Measurements from ENCODE around the gene ORAI3. TPM values are rescaled to one million over a fixed set of nuclear protein-coding genes. Genes with fewer than 3 reads are reported as not detected.

The ORAI3 gene
- total RNA-seq, 4 donors from 2014 or later = 25.7 to 41.0 (median 32.7) TPM

DNA sequence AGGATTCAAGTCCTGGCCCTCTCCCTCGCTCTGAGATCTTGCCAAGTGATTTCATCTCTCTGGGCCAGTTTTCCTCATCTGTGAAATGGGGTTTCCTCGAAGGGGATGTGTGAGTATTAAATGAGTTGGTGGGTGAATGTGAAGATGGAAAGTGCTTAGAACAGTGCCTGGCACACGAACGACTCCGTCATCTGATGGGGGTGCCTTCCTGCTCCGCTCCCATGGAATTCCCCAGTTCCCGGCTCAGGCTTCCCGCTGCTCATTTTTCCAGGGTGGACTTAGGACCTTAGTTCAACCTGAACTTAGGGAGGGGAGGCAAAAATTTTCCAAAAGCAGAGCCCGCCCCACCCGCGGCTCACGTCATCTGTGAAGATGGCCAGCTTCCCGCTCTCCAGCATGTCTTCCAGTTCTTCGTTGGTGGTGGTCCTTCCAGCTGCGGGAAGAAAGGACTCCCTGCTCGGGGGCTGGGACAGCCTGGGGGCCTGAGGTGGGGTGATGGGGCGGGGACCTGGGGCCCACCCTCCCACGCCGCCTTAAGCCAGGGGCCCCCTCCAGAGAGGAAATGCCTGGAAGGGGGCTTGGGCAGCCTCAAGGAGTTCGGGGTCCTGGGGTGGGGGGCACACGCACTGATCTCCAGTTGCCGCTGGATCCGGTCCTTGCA lies 47.6 kb downstream of the ORAI3 start:
- no peaks in the 10 kb centered on the region for H3K9me3 ChIP-seq
- H3K4me1 ChIP-seq = peaks cover 36% of the 10 kb centered on the region
- no peaks in the 10 kb centered on the region for H3K36me3 ChIP-seq
- H3K4me3 ChIP-seq = peak overlapping the region; percentile 50
- WGBS = 12% methylated on average over 17 of the region's 23 CpGs
- TF ChIP-seq EP300 (IDR thresholded peaks at IDR 0.05) = no peak
- no peak for TF ChIP-seq POLR2AphosphoS5 (IDR thresholded peaks at IDR 0.05)
- TF ChIP-seq, protein P1, sequence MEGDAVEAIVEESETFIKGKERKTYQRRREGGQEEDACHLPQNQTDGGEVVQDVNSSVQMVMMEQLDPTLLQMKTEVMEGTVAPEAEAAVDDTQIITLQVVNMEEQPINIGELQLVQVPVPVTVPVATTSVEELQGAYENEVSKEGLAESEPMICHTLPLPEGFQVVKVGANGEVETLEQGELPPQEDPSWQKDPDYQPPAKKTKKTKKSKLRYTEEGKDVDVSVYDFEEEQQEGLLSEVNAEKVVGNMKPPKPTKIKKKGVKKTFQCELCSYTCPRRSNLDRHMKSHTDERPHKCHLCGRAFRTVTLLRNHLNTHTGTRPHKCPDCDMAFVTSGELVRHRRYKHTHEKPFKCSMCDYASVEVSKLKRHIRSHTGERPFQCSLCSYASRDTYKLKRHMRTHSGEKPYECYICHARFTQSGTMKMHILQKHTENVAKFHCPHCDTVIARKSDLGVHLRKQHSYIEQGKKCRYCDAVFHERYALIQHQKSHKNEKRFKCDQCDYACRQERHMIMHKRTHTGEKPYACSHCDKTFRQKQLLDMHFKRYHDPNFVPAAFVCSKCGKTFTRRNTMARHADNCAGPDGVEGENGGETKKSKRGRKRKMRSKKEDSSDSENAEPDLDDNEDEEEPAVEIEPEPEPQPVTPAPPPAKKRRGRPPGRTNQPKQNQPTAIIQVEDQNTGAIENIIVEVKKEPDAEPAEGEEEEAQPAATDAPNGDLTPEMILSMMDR (IDR thresholded peaks at IDR 0.05) = no peak
- TF ChIP-seq POLR2A (IDR thresholded peaks at IDR 0.05) = no peak
- no peaks in the 10 kb centered on the region for H3K27me3 ChIP-seq
- no peak for DNase-seq (ENCODE audit: low spot score in 2 of 2)
- H3K27ac ChIP-seq = peak overlapping the region; percentile 73

DNA sequence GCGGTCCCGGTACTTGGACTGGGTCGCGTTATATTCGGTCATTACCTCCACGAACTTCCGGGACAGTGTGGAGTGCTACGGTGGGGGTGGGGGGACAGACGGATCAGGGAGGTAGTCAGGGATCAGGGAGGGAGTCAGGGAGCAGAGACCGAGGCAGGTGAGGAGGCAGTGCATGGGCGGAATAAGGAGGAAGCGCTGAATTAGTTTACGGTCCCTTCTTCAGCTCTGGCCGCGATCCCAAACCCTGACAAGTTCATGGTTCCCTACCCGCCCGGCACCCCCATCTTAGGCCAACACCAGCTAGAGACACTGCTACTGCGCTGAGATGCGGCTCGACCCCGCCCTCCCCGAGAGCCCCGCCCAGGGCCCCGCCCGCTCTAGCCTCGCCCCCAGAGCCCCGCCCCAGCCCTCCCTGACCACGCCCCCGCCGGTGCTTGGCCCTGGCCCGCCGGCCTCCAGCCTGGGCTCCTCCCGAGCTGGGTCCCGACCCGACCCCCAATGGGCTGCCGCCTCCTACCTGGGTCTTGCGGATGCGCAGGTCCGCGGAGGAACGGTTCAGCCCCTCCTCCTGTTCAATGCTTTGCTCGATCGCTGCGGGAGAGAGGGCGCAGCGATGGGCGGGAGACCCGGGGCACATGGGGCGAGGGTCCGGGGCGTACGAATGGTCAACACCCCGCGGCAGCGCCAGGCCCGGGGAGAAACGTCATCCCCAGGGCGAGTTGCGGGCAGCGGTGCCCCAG lies 48.3 kb downstream of the ORAI3 start:
- no peaks in the 10 kb centered on the region for H3K9me3 ChIP-seq
- H3K36me3 ChIP-seq = no peaks in the 10 kb centered on the region
- peak overlapping the region; percentile 73 for H3K27ac ChIP-seq
- DNase-seq (ENCODE audit: low spot score in 2 of 2) = peak; percentile 92 to 93
- peaks cover 43% of the 10 kb centered on the region for H3K4me1 ChIP-seq
- TF ChIP-seq POLR2AphosphoS5 (IDR thresholded peaks at IDR 0.05) (no peak), POLR2A (IDR thresholded peaks at IDR 0.05) (peak in 1 of 2 donors; percentile 50), EP300 (IDR thresholded peaks at IDR 0.05) (no peak)
- TF ChIP-seq, protein P1 (IDR thresholded peaks at IDR 0.05) = no peak
- WGBS = 3% methylated on average over 21 of the region's 60 CpGs
- no peaks in the 10 kb centered on the region for H3K27me3 ChIP-seq
- H3K4me3 ChIP-seq = peak overlapping the region; percentile 50

DNA sequence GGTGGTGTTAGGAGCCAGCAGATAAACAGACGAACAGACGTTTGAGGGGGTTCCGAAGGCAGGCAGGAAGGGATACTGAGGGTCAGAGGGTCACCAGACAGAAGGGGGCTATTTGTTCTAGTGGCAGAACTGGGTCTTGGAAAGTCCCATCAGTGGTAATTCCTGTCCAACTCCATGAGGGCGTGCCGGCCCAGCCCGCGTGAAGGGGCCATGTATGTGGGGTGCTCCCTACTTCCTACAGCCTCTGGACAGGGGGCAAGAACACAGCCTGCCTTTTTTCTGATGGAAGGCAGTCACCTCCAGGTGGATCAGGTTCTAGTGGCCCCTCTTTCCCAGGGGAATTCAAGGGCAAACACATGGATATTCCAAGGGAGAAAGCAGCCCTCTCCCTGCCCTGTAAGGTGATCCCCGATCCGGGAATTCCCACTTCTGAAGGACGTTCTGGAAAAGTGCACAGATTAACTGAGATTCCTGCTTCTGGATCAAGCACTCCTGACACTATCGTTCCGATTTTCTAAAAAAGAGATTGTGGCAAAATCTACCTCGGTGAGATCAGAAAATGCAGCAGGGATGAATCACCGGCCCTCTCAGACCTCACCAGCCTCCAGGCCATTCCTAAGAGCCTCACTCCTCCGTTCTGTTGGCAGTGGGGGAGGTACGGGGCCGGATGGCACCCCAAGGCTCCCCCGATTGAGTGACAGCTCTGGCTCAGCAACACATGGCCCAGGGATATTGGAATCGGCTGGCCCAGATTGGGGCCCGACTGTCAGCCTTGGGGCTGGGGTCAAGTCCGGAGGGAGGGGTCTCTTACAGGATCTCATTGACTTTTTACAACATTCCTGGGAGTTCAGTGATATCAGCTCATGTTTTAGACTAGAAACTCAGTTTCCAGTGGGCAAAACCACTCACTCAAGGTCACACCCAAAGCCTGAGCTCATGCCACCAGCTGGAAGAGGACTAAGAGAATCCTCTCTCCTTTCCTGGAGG lies 49.1 kb downstream of the ORAI3 start:
- 32% methylated on average over 16 of the region's 21 CpGs for WGBS
- DNase-seq (ENCODE audit: low spot score in 2 of 2) = no peak
- TF ChIP-seq POLR2A (IDR thresholded peaks at IDR 0.05) (no peak), POLR2AphosphoS5 (IDR thresholded peaks at IDR 0.05) (no peak), EP300 (IDR thresholded peaks at IDR 0.05) (no peak)
- TF ChIP-seq, protein P1 (IDR thresholded peaks at IDR 0.05) = no peak
- Histone ChIP-seq H3K9me3 (no peaks in the 10 kb centered on the region), H3K27ac (peak overlapping the region; percentile 73), H3K4me1 (peaks cover 50% of the 10 kb centered on the region), H3K4me3 (peak overlapping the region; percentile 50), H3K36me3 (no peaks in the 10 kb centered on the region), H3K27me3 (no peaks in the 10 kb centered on the region)

DNA sequence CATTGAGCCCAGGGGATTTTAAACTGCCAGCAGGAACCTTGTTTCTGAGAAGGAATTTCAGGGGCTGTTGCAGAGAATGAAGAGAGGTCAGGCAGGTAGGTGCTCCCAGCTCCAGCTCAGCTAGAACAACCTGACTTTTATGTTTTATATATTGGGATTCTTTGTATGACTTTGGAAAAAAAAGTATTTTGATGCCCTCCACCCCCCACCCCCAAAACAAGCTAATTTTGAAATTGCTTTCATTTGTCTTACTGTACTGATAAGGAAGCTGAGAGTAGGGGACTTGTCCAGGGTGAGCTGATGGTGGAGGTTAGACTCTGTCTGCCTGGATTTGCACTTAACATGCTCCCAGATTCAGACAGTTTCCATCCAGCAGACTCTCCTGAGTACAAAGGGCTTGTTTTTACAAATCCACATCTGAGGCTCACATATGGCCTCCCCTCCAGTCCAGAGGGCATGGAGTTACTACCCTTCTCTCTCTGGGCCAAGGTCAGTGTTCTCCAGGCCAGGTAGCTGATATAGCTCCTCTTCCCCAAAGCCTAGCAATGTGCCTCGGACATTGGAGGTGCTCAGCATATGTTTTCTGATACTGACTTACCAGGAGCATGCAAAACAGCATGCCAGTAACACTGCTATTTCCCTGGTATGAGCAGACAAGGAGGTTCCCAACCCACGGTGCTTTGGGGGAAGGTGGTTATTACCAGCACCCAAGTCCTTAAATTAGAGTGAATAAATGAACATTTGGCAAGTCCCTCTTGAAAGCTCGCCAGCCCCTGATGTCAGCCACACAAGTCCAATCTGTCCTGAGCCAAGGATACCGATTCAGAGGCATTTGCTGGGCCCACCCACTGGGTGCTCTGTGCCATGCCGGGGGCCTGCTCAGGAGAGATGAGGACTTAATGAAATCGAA lies 50.2 kb downstream of the ORAI3 start:
- no peak overlapping the region for H3K4me3 ChIP-seq
- H3K9me3 ChIP-seq = no peaks in the 10 kb centered on the region
- no peak overlapping the region for H3K27ac ChIP-seq
- no peaks in the 10 kb centered on the region for H3K36me3 ChIP-seq
- H3K4me1 ChIP-seq = peaks cover 52% of the 10 kb centered on the region
- DNase-seq (ENCODE audit: low spot score in 2 of 2) = no peak
- TF ChIP-seq, protein P1 (IDR thresholded peaks at IDR 0.05) = no peak
- TF ChIP-seq EP300 (IDR thresholded peaks at IDR 0.05) = no peak
- no peak for TF ChIP-seq POLR2A (IDR thresholded peaks at IDR 0.05)
- no peak for TF ChIP-seq POLR2AphosphoS5 (IDR thresholded peaks at IDR 0.05)
- H3K27me3 ChIP-seq = no peaks in the 10 kb centered on the region
- 43% methylated on average over 4 of the region's 6 CpGs for WGBS
